Cardiac muscle cell (in vitro differentiated cells and primary cell): Measurements from ENCODE around the gene TEKT5. TPM values are rescaled to one million over a fixed set of nuclear protein-coding genes. Genes with fewer than 3 reads are reported as not detected.

Experiments
- DNase-seq, 2 donors: peaks; one replicate each; pipeline versions ENCODE4 v3.0.0 to v3.0.0-alpha.2; 2010 to 2017; ENCODE audit warnings: low read depth in 1 of 2, low spot score in 1 of 2
- H3K27ac ChIP-seq: fragments of 200-600 bp; sonication (generic); 2 replicates; pipeline ENCODE4 v1.5.1; 2016
- H3K27me3 ChIP-seq: fragments of 200-600 bp; sonication (generic); 2 replicates; pipeline ENCODE4 v1.6.0; 2016; ENCODE audit warnings: control low read depth
- H3K36me3 ChIP-seq: fragments of 200-600 bp; sonication (generic); 2 replicates; pipeline ENCODE4 v1.5.1; 2016; ENCODE audit warnings: control low read depth
- H3K4me1 ChIP-seq: fragments of 200-600 bp; sonication (generic); 2 replicates; pipeline ENCODE4 v1.8.1; 2017; ENCODE audit warnings: low read depth, mild to moderate bottlenecking, mixed run types
- H3K4me3 ChIP-seq: fragments of 200-600 bp; sonication (generic); 2 replicates; pipeline ENCODE4 v1.5.1; 2016; ENCODE audit warnings: mild to moderate bottlenecking
- H3K9me3 ChIP-seq: fragments of 200-600 bp; sonication (generic); 2 replicates; pipeline ENCODE4 v1.5.1; 2017; ENCODE audit warnings: low read depth, mild to moderate bottlenecking, control low read depth
- CTCF ChIP-seq: IDR thresholded peaks from 2 replicates; pipeline ENCODE4 v1.5.1; 2012; ENCODE audit warnings: low read depth, mild to moderate bottlenecking, low read length
- polyA plus RNA-seq: library from polyadenylated mRNA; unstranded; fragments of >200 nt; fragmentation: Nextera tagmentation; extraction: Ambion mirVana; gene quantifications from 2 replicates; pipeline ENCODE4 v1.2.1, GENCODE V29; 2016
- total RNA-seq: library from RNA; depleted of rRNA; stranded (reverse); fragments of >200 nt; gene quantifications from 2 replicates; pipeline ENCODE4 v1.2.3, GENCODE V29; 2016

The TEKT5 gene
- total and polyA plus RNA-seq, 2 experiments from 2014 or later, result 0.48 TPM

DNA sequence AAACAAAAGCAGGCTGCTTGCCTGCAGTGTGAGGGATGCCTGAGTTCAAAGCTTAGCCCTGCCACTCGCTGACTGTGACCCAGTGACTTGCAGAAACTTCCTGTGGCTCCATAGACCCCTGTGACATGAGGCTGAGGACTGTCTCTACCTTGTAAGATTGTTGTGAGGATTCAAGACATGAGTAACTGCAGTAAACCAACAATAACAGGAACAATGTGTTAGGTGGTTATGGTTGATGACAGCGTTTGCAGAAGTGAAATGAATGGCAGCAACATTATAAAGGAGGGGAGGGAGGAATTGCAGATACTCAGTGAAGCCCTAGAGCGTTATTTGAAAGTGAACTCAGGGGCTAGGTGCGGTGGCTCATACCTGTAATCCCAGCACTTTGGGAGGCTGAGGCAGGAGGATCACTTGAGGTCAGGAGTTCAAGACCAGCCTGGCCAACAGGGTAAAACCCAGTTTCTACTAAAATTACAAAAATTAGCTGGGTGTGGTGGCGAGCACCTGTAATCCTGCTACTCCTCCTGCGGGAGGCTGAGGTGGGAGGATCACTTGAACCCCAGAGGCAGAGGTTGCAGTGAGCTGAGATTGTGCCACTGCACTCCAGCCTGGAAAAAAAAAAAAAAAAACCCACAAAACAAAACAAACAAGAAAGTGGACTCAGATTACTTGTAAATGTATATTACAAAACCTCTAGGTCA is 80.8 kb downstream of the TEKT5 start:
- H3K4me1 ChIP-seq, result peaks cover 44% of the 10 kb centered on the region
- no peak for DNase-seq
- H3K27ac ChIP-seq, result no peak overlapping the region
- no peaks in the 10 kb centered on the region for H3K9me3 ChIP-seq
- no peak overlapping the region for H3K4me3 ChIP-seq
- H3K27me3 ChIP-seq, result no peaks in the 10 kb centered on the region
- TF ChIP-seq CTCF, result no peak
- H3K36me3 ChIP-seq, result no peaks in the 10 kb centered on the region

- Histone ChIP-seq H3K4me3 (no peak overlapping the region), H3K27ac (no peak overlapping the region), H3K4me1 (peaks cover 33% of the 10 kb centered on the region), H3K36me3 (no peaks in the 10 kb centered on the region), H3K9me3 (no peaks in the 10 kb centered on the region), H3K27me3 (no peaks in the 10 kb centered on the region)
- no peak for TF ChIP-seq CTCF
- no peak for DNase-seq
These were observed 82.0 kb downstream of the TEKT5 start for GRCh38 chr16:10612649-10613179.

DNA sequence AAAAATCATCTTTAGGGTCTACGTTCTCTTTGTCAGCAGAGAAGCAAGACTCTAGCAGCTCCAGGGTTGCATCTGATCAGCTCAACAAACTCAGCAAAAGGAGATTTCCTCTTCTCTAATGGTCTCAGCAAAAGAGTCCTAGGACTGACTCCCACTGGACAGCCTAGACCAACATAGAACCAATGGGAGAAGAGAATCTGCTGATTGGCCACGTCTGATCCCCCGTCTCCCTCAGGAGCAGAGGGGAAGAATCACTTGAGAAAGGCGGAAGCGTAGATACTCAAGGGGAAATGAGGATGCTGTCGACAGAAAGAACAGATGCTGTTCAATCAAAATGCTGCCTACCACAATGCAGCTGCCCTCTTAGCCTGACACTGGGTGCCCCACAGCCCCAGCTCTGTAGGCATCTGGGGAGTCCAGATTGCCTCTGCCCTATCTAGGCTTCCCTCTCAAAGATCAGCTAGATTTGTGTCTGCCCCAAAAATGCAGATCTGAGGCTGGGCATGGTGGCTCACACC is 82.8 kb downstream of the TEKT5 start:
- DNase-seq, result no peak
- Histone ChIP-seq H3K9me3 (no peaks in the 10 kb centered on the region), H3K4me1 (peaks cover 25% of the 10 kb centered on the region), H3K4me3 (no peak overlapping the region), H3K27ac (no peak overlapping the region), H3K36me3 (no peaks in the 10 kb centered on the region), H3K27me3 (no peaks in the 10 kb centered on the region)
- no peak for TF ChIP-seq CTCF

GRCh38 chr16:10610499-10611184 is 84.1 kb downstream of the TEKT5 start:
- no peak for TF ChIP-seq CTCF

GRCh38 chr16:10609402-10609774 is 85.3 kb downstream of the TEKT5 start:
- H3K36me3 ChIP-seq, result no peaks in the 10 kb centered on the region
- no peaks in the 10 kb centered on the region for H3K27me3 ChIP-seq
- peaks cover 19% of the 10 kb centered on the region for H3K4me1 ChIP-seq
- DNase-seq, result peak in 1 of 2 donors; percentile 69
- H3K27ac ChIP-seq, result peak overlapping the region; percentile 67
- no peaks in the 10 kb centered on the region for H3K9me3 ChIP-seq
- H3K4me3 ChIP-seq, result no peak overlapping the region
- no peak for TF ChIP-seq CTCF

More at GRCh38 chr16:10610499-10611184, 84.1 kb downstream of the TEKT5 start:
- DNase-seq, result no peak
- H3K9me3 ChIP-seq, result no peaks in the 10 kb centered on the region
- no peaks in the 10 kb centered on the region for H3K36me3 ChIP-seq
- no peak overlapping the region for H3K27ac ChIP-seq
- no peak overlapping the region for H3K4me3 ChIP-seq
- peaks cover 19% of the 10 kb centered on the region for H3K4me1 ChIP-seq
- no peaks in the 10 kb centered on the region for H3K27me3 ChIP-seq
